GM21576 (cell line): ENCODE data around the gene SLC7A6.

Source experiments
- ATAC-seq: cut with Tn5 transposase; IDR thresholded peaks from one replicate; pipeline ENCODE4 v1.9.1; 2021; ENCODE audit warnings: mild to moderate bottlenecking, moderate library complexity; ENCODE audit not compliant: unreplicated experiment

The SLC7A6 gene

DNA sequence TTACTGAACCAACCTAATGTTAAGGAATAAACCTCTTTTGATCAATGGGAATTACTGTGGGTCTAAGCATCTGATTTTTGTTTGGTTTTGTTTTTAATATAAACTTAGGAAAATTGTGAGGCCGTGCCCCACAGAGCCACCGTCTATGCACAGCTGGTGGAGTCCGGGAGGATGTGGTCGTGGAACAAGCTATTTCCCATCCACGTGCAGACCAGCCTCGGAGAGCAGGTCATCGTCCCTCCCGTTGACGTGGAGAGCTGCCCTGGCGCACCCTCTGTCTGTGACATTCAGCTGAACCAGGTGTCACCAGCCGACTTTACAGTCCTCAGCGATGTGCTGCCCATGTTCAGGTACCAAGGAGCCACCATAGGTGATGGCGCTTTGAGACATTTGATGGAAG lies 74.9 kb downstream of the SLC7A6 start:
- ATAC-seq: no peak

DNA sequence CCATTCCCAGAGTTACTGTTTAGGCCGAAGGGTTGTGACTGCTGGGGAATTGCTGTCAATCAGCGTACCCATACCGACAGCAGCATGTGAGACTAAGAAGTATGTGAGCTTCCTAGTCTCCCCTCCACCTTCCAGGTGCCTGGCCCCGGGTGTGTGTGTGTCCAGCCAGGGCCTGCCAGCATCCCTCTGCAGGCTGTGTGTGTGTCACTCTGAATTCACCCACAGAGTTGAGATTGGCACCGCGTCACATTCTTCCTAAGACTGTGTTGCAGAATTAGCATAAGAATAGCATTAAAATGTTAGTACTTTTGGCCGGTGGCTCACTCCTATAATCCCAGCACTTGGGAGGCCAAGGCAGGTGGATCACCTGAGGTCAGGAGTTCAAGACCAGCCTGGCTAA lies 78.3 kb downstream of the SLC7A6 start:
- no peak for ATAC-seq

- ATAC-seq: no peak
Measured at GRCh38 chr16:68343137-68343536, 78.8 kb downstream of the SLC7A6 start.

DNA sequence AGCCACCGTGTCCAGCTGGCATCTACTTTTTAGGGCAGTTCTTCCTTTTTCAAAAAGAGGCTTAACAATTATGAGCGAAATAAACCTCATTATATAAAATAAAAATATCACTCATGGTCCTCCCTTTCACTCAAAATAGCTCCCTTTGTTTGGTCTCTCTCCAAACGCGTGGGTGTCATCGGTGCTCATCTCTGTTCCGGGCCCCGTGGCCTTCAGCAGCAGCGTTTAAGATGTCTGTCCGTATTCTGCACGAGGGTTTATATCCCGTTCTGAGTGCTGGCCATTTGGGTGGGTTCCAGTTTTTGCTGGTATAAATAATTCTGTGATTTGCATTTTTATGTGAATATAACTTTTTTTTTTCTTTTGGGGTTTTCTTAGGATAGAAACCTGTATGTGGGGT lies 79.9 kb downstream of the SLC7A6 start:
- no peak for ATAC-seq

- ATAC-seq: no peak
Measured at GRCh38 chr16:68345351-68345810, 81.1 kb downstream of the SLC7A6 start.

- ATAC-seq: no peak
Measured at GRCh38 chr16:68345958-68346635, 81.8 kb downstream of the SLC7A6 start.

- ATAC-seq: no peak
Measured at GRCh38 chr16:68346892-68347480, 82.7 kb downstream of the SLC7A6 start.

GRCh38 chr16:68347605-68348004 lies 83.3 kb downstream of the SLC7A6 start:
- ATAC-seq: no peak

DNA sequence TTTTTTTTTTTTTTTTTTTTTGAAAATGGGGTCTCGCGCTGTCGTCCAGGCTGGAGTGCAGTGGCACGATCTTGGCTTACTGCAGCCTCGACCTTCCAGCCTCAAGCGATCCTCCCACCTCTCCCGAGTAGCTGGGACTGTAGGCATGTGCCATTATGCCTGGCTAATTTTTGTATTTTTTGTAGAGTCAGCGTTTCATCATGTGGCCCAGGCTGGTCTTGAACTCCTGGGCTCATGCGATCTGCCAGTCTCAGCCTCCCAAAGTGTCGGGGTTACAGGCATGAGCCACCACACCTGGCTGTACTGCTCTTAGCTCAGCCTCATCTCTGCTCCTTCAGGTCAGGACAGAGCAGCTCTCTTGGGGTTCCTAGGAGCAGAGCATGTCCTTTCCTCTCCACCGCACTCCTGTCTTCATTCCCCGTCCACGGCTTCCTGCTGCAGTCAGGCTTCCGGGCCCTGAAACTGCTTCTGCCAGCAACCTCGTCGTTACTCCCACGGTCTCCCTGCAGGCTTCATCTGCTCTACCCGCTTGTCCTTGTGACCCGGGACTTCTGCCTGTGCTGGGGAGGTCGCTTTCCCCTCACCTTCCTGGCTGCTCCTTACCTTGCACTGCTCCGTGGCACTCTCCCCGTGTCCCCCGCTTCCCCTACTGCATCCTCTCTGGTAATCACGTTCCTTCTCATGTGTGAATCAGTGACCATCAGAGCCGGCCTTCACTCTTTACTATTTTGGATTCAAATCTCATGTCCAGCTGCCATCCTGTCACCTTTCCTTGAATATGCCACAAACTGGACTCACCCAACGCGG lies 84.5 kb downstream of the SLC7A6 start:
- ATAC-seq: no peak

- ATAC-seq: no peak
Measured at GRCh38 chr16:68349838-68350410, 85.6 kb downstream of the SLC7A6 start.

- no peak for ATAC-seq
Measured at GRCh38 chr16:68350813-68351350, 86.6 kb downstream of the SLC7A6 start.
